Measurements from ENCODE around the gene KDM1B.

KDM1B gene

GRCh38 chr6:18260448-18261106 lies 105.4 kb downstream of the KDM1B start:
- H3K4me1 ChIP-seq (ENCODE audit: insufficient read depth, low read length, poor library complexity, severe bottlenecking) = peaks cover 65% of the 10 kb centered on the region
- H3K9me3 ChIP-seq (ENCODE audit: insufficient read depth, low read depth, low read length) = no peaks in the 10 kb centered on the region
- no peaks in the 10 kb centered on the region for H3K9me2 ChIP-seq (replicated peaks; ENCODE audit: low read depth, low read length)
- no peaks in the 10 kb centered on the region for H3F3A ChIP-seq (ENCODE audit: low read depth)
- H2AFZ ChIP-seq (ENCODE audit: low read length) = no peak overlapping the region
- H3K4me2 ChIP-seq (ENCODE audit: low read depth, low read length, poor library complexity, severe bottlenecking) = peak overlapping the region; percentile 83
- peaks cover 4% of the 10 kb centered on the region for H3K27me3 ChIP-seq (ENCODE audit: insufficient read depth, low read length, poor library complexity, severe bottlenecking)
- H3K9ac ChIP-seq (ENCODE audit: low read depth, low read length, poor library complexity, severe bottlenecking) = peak overlapping the region; percentile 97
- peaks cover 94% of the 10 kb centered on the region for H3K79me2 ChIP-seq (ENCODE audit: insufficient read depth, low read length)
- peaks cover 30% of the 10 kb centered on the region for H3K36me3 ChIP-seq (ENCODE audit: insufficient read depth, low read length)
- H4K20me1 ChIP-seq (ENCODE audit: insufficient read depth, low read length, poor library complexity, severe bottlenecking) = peaks cover 78% of the 10 kb centered on the region
- TF ChIP-seq CTCF (conservative IDR thresholded peaks at IDR 0.05; ENCODE audit: low read length) = no peak
- no peak for TF ChIP-seq EZH2phosphoT487 (IDR thresholded peaks at IDR 0.05; ENCODE audit: borderline replicate concordance)
- peak overlapping the region; percentile 86 for H3K4me3 ChIP-seq (ENCODE audit: low read length, poor library complexity, severe bottlenecking)

- H3K9me2 ChIP-seq (replicated peaks; ENCODE audit: low read depth, low read length) = no peaks in the 10 kb centered on the region
- TF ChIP-seq CTCF (conservative IDR thresholded peaks at IDR 0.05; ENCODE audit: low read length) (no peak), EZH2phosphoT487 (IDR thresholded peaks at IDR 0.05; ENCODE audit: borderline replicate concordance) (no peak)
- H3K4me3 ChIP-seq (ENCODE audit: low read length, poor library complexity, severe bottlenecking) = peak overlapping the region; percentile 86
- peaks cover 17% of the 10 kb centered on the region for H3K36me3 ChIP-seq (ENCODE audit: insufficient read depth, low read length)
- peaks cover 59% of the 10 kb centered on the region for H3K4me1 ChIP-seq (ENCODE audit: insufficient read depth, low read length, poor library complexity, severe bottlenecking)
- peak overlapping the region; percentile 83 for H3K4me2 ChIP-seq (ENCODE audit: low read depth, low read length, poor library complexity, severe bottlenecking)
- H3K9me3 ChIP-seq (ENCODE audit: insufficient read depth, low read depth, low read length) = no peaks in the 10 kb centered on the region; the same call in 1 of the 2 replicates
- H4K20me1 ChIP-seq (ENCODE audit: insufficient read depth, low read length, poor library complexity, severe bottlenecking) = peaks cover 68% of the 10 kb centered on the region
- peak overlapping the region; percentile 97 for H3K9ac ChIP-seq (ENCODE audit: low read depth, low read length, poor library complexity, severe bottlenecking)
- no peaks in the 10 kb centered on the region for H3F3A ChIP-seq (ENCODE audit: low read depth)
- H3K79me2 ChIP-seq (ENCODE audit: insufficient read depth, low read length) = peaks cover 81% of the 10 kb centered on the region
- H3K27me3 ChIP-seq (ENCODE audit: insufficient read depth, low read length, poor library complexity, severe bottlenecking) = peaks cover 13% of the 10 kb centered on the region
- H2AFZ ChIP-seq (ENCODE audit: low read length) = no peak overlapping the region
Observed at GRCh38 chr6:18261877-18262276, 106.7 kb downstream of the KDM1B start.

GRCh38 chr6:18262702-18263417 lies 107.6 kb downstream of the KDM1B start:
- Histone ChIP-seq H4K20me1 (ENCODE audit: insufficient read depth, low read length, poor library complexity, severe bottlenecking) (peaks cover 58% of the 10 kb centered on the region), H3K27me3 (ENCODE audit: insufficient read depth, low read length, poor library complexity, severe bottlenecking) (peaks cover 22% of the 10 kb centered on the region), H3K79me2 (ENCODE audit: insufficient read depth, low read length) (peaks cover 72% of the 10 kb centered on the region), H2AFZ (ENCODE audit: low read length) (peak overlapping the region; percentile 25), H3K9ac (ENCODE audit: low read depth, low read length, poor library complexity, severe bottlenecking) (peak overlapping the region; percentile 97), H3K4me1 (ENCODE audit: insufficient read depth, low read length, poor library complexity, severe bottlenecking) (peaks cover 51% of the 10 kb centered on the region), H3K4me2 (ENCODE audit: low read depth, low read length, poor library complexity, severe bottlenecking) (peak overlapping the region; percentile 83), H3F3A (ENCODE audit: low read depth) (no peaks in the 10 kb centered on the region), H3K9me3 (ENCODE audit: insufficient read depth, low read depth, low read length) (no peaks in the 10 kb centered on the region; the same call in 1 of the 2 replicates), H3K36me3 (ENCODE audit: insufficient read depth, low read length) (peaks cover 7% of the 10 kb centered on the region), H3K4me3 (ENCODE audit: low read length, poor library complexity, severe bottlenecking) (peak overlapping the region; percentile 86), H3K9me2 (replicated peaks; ENCODE audit: low read depth, low read length) (no peaks in the 10 kb centered on the region)
- TF ChIP-seq CTCF (conservative IDR thresholded peaks at IDR 0.05; ENCODE audit: low read length) = no peak
- TF ChIP-seq EZH2phosphoT487 (IDR thresholded peaks at IDR 0.05; ENCODE audit: borderline replicate concordance) = no peak
